IMR-90 (cell line): ENCODE data around the gene ACVR1. TPM values are rescaled to one million over a fixed set of nuclear protein-coding genes. Genes with fewer than 3 reads are reported as not detected.

Experiments used
- ATAC-seq: fragments of 200-7000 bp; cut with Tn5 transposase; 2 replicates; pipeline ENCODE4 v1.9.1; 2020; ENCODE audit warnings: low read depth, mild to moderate bottlenecking, moderate library complexity
- BruUV-seq: library from RNA; stranded (reverse); fragments of 400-500 nt; replicated peaks from 2 replicates; lab custom pipeline; 2021; lab: Mats Ljungman, UMichigan
- CTCF ChIA-PET: fragments of 300-600 bp; formaldehyde crosslinking; extraction: SDS; loops from one replicate; lab custom pipeline; 2021; ENCODE audit warnings: antibody characterized with exemption; lab: Yijun Ruan, JAX
- POLR2A ChIA-PET: fragments of 300-600 bp; sonication (Branson Sonifier 250); formaldehyde crosslinking; loops from one replicate; lab custom pipeline; 2022; ENCODE audit warnings: antibody characterized with exemption; ENCODE audit not compliant: unreplicated experiment; lab: Charles Lee
- DNase-seq: peaks from one replicate; pipeline ENCODE4 v3.0.0; 2013
- H2AFZ ChIP-seq: replicated peaks from 2 replicates; pipeline ENCODE3; 2013; ENCODE audit warnings: low read length, mild to moderate bottlenecking; ENCODE audit not compliant: poor library complexity
- H2AK5ac ChIP-seq: 2 replicates; pipeline ENCODE4 v1.6.1; 2013; ENCODE audit warnings: low read depth, low read length, inconsistent platforms
- H2AK9ac ChIP-seq: replicated peaks from 2 replicates; pipeline ENCODE3; 2013; ENCODE audit warnings: mild to moderate bottlenecking, low read depth, low read length, moderate library complexity; ENCODE audit not compliant: poor library complexity
- H2BK120ac ChIP-seq: 2 replicates; pipeline ENCODE4 v1.6.1; 2013; ENCODE audit warnings: low read depth, low read length, inconsistent platforms
- H2BK15ac ChIP-seq: 3 replicates; pipeline ENCODE4 v1.6.1; 2013; ENCODE audit warnings: low read depth, low read length, inconsistent platforms
- H2BK20ac ChIP-seq: 2 replicates; pipeline ENCODE4 v1.6.1; 2013; ENCODE audit warnings: low read depth, mild to moderate bottlenecking, inconsistent platforms, low read length, moderate library complexity
- H2BK5ac ChIP-seq: 2 replicates; pipeline ENCODE4 v1.6.1; 2013; ENCODE audit warnings: mild to moderate bottlenecking, low read depth, low read length, inconsistent platforms; ENCODE audit not compliant: poor library complexity, severe bottlenecking
- H3K14ac ChIP-seq: replicated peaks from 2 replicates; pipeline ENCODE4 v1.6.1; 2013; ENCODE audit warnings: low read depth, low read length, inconsistent platforms
- H3K18ac ChIP-seq: 2 replicates; pipeline ENCODE4 v1.6.1; 2013; ENCODE audit warnings: low read depth, low read length, control low read depth
- H3K23ac ChIP-seq: 2 replicates; pipeline ENCODE4 v1.6.1; 2013; ENCODE audit warnings: low read depth, low read length, inconsistent platforms
- H3K27ac ChIP-seq: 2 replicates; pipeline ENCODE4 v1.5.1; 2013; ENCODE audit warnings: mild to moderate bottlenecking, control low read depth, low read length; ENCODE audit not compliant: insufficient read depth
- H3K27me3 ChIP-seq: 2 replicates; pipeline ENCODE4 v1.6.1; 2013; ENCODE audit warnings: low read length; ENCODE audit not compliant: control insufficient read depth, insufficient read depth
- H3K36me3 ChIP-seq: 2 replicates; pipeline ENCODE4 v1.6.1; 2013; ENCODE audit warnings: low read length, mixed read lengths; ENCODE audit not compliant: control insufficient read depth, insufficient read depth
- H3K4ac ChIP-seq: 2 replicates; pipeline ENCODE4 v1.6.1; 2013; ENCODE audit warnings: low read depth, low read length, inconsistent platforms
- H3K4me1 ChIP-seq: 2 replicates; pipeline ENCODE4 v1.6.1; 2013; ENCODE audit warnings: low read length, mixed read lengths; ENCODE audit not compliant: control insufficient read depth, insufficient read depth
- H3K4me2 ChIP-seq: 2 replicates; pipeline ENCODE4 v1.6.1; 2013; ENCODE audit warnings: low read depth, mild to moderate bottlenecking, control low read depth, low read length, moderate library complexity
- H3K4me3 ChIP-seq: 2 replicates; pipeline ENCODE4 v1.5.1; 2013; ENCODE audit warnings: low read depth, mild to moderate bottlenecking, control low read depth, low read length, moderate library complexity; ENCODE audit not compliant: insufficient read depth
- H3K56ac ChIP-seq: 2 replicates; pipeline ENCODE4 v1.6.1; 2013; ENCODE audit warnings: low read length, inconsistent platforms; ENCODE audit not compliant: insufficient read depth; ENCODE audit errors: extremely low read depth
- H3K79me1 ChIP-seq, 2 experiments: 2 replicates each; pipeline ENCODE4 v1.6.1; 2013; ENCODE audit warnings: low read length in 2 of 2, inconsistent platforms in 1 of 2, low read depth in 1 of 2
- H3K9ac ChIP-seq: 2 replicates; pipeline ENCODE4 v1.6.1; 2013; ENCODE audit warnings: low read depth, low read length, control low read depth
- H3K9me1 ChIP-seq: 2 replicates; pipeline ENCODE4 v1.6.1; 2013; ENCODE audit warnings: low read length, inconsistent platforms; ENCODE audit not compliant: insufficient read depth
- H3K9me3 ChIP-seq: 2 replicates; pipeline ENCODE4 v1.6.1; 2013; ENCODE audit warnings: low read length; ENCODE audit not compliant: control insufficient read depth, insufficient read depth
- H4K20me1 ChIP-seq: 2 replicates; pipeline ENCODE4 v1.6.1; 2013; ENCODE audit warnings: low read length, inconsistent platforms; ENCODE audit not compliant: insufficient read depth
- H4K5ac ChIP-seq: 2 replicates; pipeline ENCODE4 v1.6.1; 2013; ENCODE audit warnings: mild to moderate bottlenecking, low read depth, low read length, control low read depth
- H4K8ac ChIP-seq, 2 experiments: 2 replicates each; pipeline ENCODE4 v1.6.1; 2013; ENCODE audit warnings: low read depth in 2 of 2, low read length in 2 of 2, control low read depth in 1 of 2, inconsistent platforms in 1 of 2
- H4K91ac ChIP-seq: 2 replicates; pipeline ENCODE4 v1.6.1; 2013; ENCODE audit warnings: low read depth, low read length, inconsistent platforms; ENCODE audit not compliant: insufficient read depth
- POLR2A ChIP-seq: IDR thresholded peaks from 2 replicates; pipeline ENCODE4 v1.6.1; 2012; ENCODE audit warnings: mild to moderate bottlenecking, low read depth, low read length
- WGBS, 2 experiments: methylation state at CpG; one replicate each; pipeline versions ENCODE4 v1.1.5 to v1.1.7; 2013; ENCODE audit warnings: missing lambda C conversion rate in 2 of 2; ENCODE audit not compliant: insufficient read length in 1 of 2; ENCODE audit errors: extremely low coverage in 2 of 2; 5-methylcytosine and 5-hydroxymethylcytosine counted together
- dilution Hi-C: fragments of 300-500 bp; cut with HindIII; formaldehyde crosslinking; loops from one replicate; pipeline ENCODE4 v1.14.3; 2018; ENCODE audit warnings: low sequenced_read_pairs; ENCODE audit not compliant: unreplicated experiment
- in situ Hi-C: fragments of 300-500 bp; cut with MboI; formaldehyde crosslinking; loops from 3 replicates; pipeline ENCODE4 v1.14.3; 2019; ENCODE audit warnings: low sequenced_read_pairs, inconsistent platforms, mixed read lengths
- intact Hi-C: fragments of 100-400 bp; cut with micrococcal nuclease; formaldehyde crosslinking; loops from 2 replicates; pipeline ENCODE4 v1.10.0; 2022
- polyA plus RNA-seq, 3 experiments: library from polyadenylated mRNA; depleted of rRNA; stranded (reverse); fragments of >200 nt; gene quantifications; 2 replicates each; pipeline ENCODE4 v1.2.3, GENCODE V29; 2012; ENCODE audit warnings: low replicate concordance in 1 of 3
- total RNA-seq: library from RNA; depleted of rRNA; stranded (reverse); fragments of >200 nt; gene quantifications from 2 replicates; pipeline ENCODE4 v1.2.3, GENCODE V29; 2012

The ACVR1 gene
- total and polyA plus RNA-seq, 2 of the 4 experiments (the other 2 are of a cell fraction): 21.1 to 40.8 TPM

- no peaks in the 10 kb centered on the region for H3K4me1 ChIP-seq
- no peaks in the 10 kb centered on the region for H3K9me1 ChIP-seq
- intact Hi-C loops: no loop called here
- H3K4me3 ChIP-seq: no peak overlapping the region
- H2BK5ac ChIP-seq: no peak overlapping the region
- no peaks in the 10 kb centered on the region for H3K79me1 ChIP-seq
- ChIA-PET POLR2A (no interaction called here), CTCF (no interaction called here)
- H3K27ac ChIP-seq: no peak overlapping the region
- no peak overlapping the region for H3K56ac ChIP-seq
- H4K5ac ChIP-seq: no peak overlapping the region
- no peak overlapping the region for H2BK15ac ChIP-seq
- H3K18ac ChIP-seq: no peak overlapping the region
- H3K9ac ChIP-seq: no peak overlapping the region
- TF ChIP-seq POLR2A: no peak
- H4K20me1 ChIP-seq: no peaks in the 10 kb centered on the region
- H2AK9ac ChIP-seq: no peak overlapping the region
- dilution Hi-C loops: no loop called here
- no peak overlapping the region for H2AK5ac ChIP-seq
- DNase-seq (no peak), ATAC-seq (no peak)
- WGBS, 2 experiments: 83% methylated on average over 3 of the region's 5 CpGs; no CpG with 5 or more reads in 1 of the 2 experiments
- H2AFZ ChIP-seq: no peak overlapping the region
- no peak overlapping the region for H4K8ac ChIP-seq
- H3K4me2 ChIP-seq: no peak overlapping the region
- no peaks in the 10 kb centered on the region for H3K27me3 ChIP-seq
- no peaks in the 10 kb centered on the region for H3K9me3 ChIP-seq
- no peak overlapping the region for H3K14ac ChIP-seq
- no TSS peak for BruUV-seq
- in situ Hi-C loops: no loop called here
- no peaks in the 10 kb centered on the region for H3K36me3 ChIP-seq
- no peak overlapping the region for H3K4ac ChIP-seq
- H3K23ac ChIP-seq: no peak overlapping the region
- H2BK20ac ChIP-seq: no peak overlapping the region
- H2BK120ac ChIP-seq: no peak overlapping the region
- H4K91ac ChIP-seq: no peak overlapping the region
Measured at GRCh38 chr2:157903626-157904025, 27.5 kb upstream of the ACVR1 start.
